OCI-LY3 (cell line): ENCODE measurements around the gene CTNNBL1.

Experiments used
- H2AFZ ChIP-seq: fragments of 200-600, 300-600 bp; shearing (Covaris generic); 2 replicates; pipeline ENCODE4 v1.6.0; 2014; ENCODE audit warnings: antibody characterized with exemption, low read depth, low read length
- H3K27ac ChIP-seq: fragments of 200-600, 300-600 bp; sonication (generic); 2 replicates; pipeline ENCODE4 v1.5.1; 2014; ENCODE audit warnings: mild to moderate bottlenecking, low read length, moderate library complexity, mixed read lengths
- H3K27me3 ChIP-seq: fragments of 200-600, 300-600 bp; sonication (generic); 2 replicates; pipeline ENCODE4 v1.6.1; 2014; ENCODE audit warnings: low read depth, low read length, mixed read lengths
- H3K36me3 ChIP-seq: fragments of 200-600, 300-600 bp; sonication (generic); replicated peaks from 2 replicates; pipeline ENCODE3; 2014; ENCODE audit warnings: low read depth, low read length, mixed read lengths
- H3K4me1 ChIP-seq: fragments of 300-600, 200-600 bp; sonication (generic); 2 replicates; pipeline ENCODE4 v1.6.1; 2014; ENCODE audit warnings: low read length, mixed read lengths
- H3K4me2 ChIP-seq: fragments of 200-600, 300-600 bp; sonication (generic); 2 replicates; pipeline ENCODE4 v1.6.1; 2014; ENCODE audit warnings: low read length, mixed read lengths
- H3K4me3 ChIP-seq: fragments of 300-600, 200-600 bp; sonication (generic); 2 replicates; pipeline ENCODE4 v1.5.1; 2014; ENCODE audit warnings: antibody characterized with exemption, mild to moderate bottlenecking, low read length, moderate library complexity
- H3K79me2 ChIP-seq: fragments of 300-600, 200-600 bp; shearing (Covaris generic); 2 replicates; pipeline ENCODE4 v1.6.1; 2014; ENCODE audit warnings: mild to moderate bottlenecking, low read length, mixed read lengths
- H3K9ac ChIP-seq: fragments of 300-600, 200-600 bp; shearing (Covaris generic); 2 replicates; pipeline ENCODE4 v1.6.0; 2014; ENCODE audit warnings: mild to moderate bottlenecking, low read length, moderate library complexity
- H3K9me3 ChIP-seq: fragments of 200-600, 300-600 bp; shearing (Covaris generic); 2 replicates; pipeline ENCODE4 v1.6.1; 2014; ENCODE audit warnings: low read length, mixed read lengths; ENCODE audit not compliant: insufficient read depth
- H4K20me1 ChIP-seq: fragments of 200-600, 300-600 bp; sonication (generic); 2 replicates; pipeline ENCODE4 v1.6.1; 2016; ENCODE audit warnings: low read length, mixed read lengths; ENCODE audit not compliant: insufficient read depth
- EZH2phosphoT487 ChIP-seq: fragments of 200-600 bp; shearing (Covaris generic); IDR thresholded peaks from 2 replicates; pipeline ENCODE4 v1.6.1; 2018; ENCODE audit warnings: antibody characterized with exemption, mixed run types, low read depth
- TF ChIP-seq, protein P1 (sequence below): fragments of 200-600, 300-600 bp; sonication (generic); IDR thresholded peaks from 2 replicates; pipeline ENCODE4 v1.5.1; 2014; ENCODE audit warnings: antibody characterized with exemption, low read length, low read depth

The CTNNBL1 gene

DNA sequence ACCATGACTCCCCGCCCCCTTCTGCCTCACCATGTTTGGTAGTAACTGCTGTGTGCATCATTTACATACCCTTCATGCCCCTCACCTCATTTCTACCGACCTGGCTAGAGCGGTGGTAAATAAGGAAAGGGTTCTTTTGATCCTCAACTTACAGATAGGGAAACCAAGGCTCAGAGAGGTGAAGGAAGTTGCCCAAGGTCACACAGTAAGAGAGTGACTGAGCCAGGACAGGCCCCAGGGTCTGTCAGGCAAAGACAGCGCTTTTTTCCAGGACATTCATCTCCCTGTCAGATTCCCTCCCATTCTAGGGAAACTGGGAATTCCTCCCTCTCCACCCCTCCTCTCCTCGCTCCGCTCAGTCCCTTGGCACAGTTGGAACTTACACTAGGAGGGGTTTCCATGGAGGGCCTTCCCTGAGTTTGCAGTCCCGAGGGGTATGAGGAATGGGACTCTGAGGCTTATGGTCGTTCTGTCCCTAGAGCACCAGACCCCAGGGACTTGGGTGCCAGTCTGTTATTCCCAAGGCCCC is 211.1 kb downstream of the CTNNBL1 start:
- H3K79me2 ChIP-seq, result no peaks in the 10 kb centered on the region
- TF ChIP-seq EZH2phosphoT487, result no peak
- TF ChIP-seq, protein P1, sequence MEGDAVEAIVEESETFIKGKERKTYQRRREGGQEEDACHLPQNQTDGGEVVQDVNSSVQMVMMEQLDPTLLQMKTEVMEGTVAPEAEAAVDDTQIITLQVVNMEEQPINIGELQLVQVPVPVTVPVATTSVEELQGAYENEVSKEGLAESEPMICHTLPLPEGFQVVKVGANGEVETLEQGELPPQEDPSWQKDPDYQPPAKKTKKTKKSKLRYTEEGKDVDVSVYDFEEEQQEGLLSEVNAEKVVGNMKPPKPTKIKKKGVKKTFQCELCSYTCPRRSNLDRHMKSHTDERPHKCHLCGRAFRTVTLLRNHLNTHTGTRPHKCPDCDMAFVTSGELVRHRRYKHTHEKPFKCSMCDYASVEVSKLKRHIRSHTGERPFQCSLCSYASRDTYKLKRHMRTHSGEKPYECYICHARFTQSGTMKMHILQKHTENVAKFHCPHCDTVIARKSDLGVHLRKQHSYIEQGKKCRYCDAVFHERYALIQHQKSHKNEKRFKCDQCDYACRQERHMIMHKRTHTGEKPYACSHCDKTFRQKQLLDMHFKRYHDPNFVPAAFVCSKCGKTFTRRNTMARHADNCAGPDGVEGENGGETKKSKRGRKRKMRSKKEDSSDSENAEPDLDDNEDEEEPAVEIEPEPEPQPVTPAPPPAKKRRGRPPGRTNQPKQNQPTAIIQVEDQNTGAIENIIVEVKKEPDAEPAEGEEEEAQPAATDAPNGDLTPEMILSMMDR, result no peak
- H4K20me1 ChIP-seq, result no peaks in the 10 kb centered on the region
- H3K9ac ChIP-seq, result no peak overlapping the region
- no peak overlapping the region for H3K27ac ChIP-seq
- H3K36me3 ChIP-seq, result no peaks in the 10 kb centered on the region
- H3K4me1 ChIP-seq, result no peaks in the 10 kb centered on the region; the same call in 1 of the 2 replicates
- H2AFZ ChIP-seq, result no peak overlapping the region
- no peak overlapping the region for H3K4me2 ChIP-seq
- H3K27me3 ChIP-seq, result 0 out of 2 replicates have a peak, but pooled peaks cover 4% of the 10 kb centered on the region
- H3K4me3 ChIP-seq, result no peak overlapping the region
- H3K9me3 ChIP-seq, result no peaks in the 10 kb centered on the region

DNA sequence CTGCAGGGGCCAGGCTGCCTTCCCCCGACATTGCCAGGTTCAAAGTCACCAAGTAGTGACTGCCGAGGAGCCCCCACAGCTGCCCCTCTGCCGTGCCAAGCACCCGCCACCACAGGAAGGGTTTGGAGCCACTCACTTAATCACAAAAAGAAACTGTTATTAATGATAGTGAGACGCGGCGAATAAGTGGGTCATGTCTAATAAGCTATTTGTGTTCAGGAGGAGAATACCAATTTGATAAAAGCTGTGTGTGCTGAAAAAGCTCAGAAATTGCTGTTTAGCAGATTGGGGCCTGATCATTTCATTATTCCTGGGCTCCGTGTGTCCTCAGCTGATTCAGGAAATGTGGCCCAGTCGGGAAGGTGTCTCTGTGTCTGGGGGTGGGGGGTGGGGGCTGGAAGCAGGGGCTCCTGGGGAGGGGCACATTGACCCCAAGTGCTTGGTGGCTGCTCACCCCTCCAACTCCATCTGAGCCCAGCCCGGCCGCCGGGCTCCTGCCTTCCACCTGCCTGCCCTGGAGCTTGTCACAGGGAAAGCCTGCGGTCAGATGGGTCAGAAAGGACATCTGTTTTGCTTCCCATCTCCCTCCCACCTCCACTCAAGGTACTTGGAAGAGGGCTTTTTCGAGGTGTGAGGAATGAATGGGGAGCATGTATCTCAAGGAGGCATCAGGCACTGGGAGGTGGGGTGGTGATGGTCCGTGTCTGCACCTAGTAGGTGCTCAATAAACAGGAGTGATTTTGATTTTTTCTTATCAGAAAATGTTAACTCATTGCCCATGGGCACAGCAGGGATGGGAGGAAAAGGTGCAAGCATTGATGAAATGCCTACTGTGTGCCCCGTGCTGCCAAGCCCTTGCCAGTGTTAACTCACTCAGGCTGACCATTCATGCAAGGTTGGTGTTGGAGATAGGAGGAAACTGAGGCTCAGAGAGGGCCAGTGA is 212.1 kb downstream of the CTNNBL1 start:
- H3K9ac ChIP-seq, result no peak overlapping the region
- H3K27me3 ChIP-seq, result no peaks in the 10 kb centered on the region
- H3K4me2 ChIP-seq, result no peak overlapping the region

DNA sequence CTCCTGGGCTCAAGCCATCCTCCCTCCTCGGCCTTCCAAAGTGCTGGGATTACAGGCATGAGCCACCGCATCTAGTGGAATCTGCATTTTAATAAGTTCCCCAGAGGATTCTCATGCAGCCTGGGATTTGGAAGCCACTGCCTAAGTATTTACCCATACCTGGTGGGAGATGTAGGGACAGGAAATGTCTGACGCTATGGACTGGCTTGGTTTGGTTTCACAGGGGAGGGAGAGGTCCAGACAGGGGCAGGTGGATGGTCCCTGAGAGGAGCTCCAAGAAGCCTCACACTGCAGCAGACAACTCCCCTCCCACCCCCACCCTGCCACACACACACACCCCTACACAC is 213.5 kb downstream of the CTNNBL1 start:
- Histone ChIP-seq H3K4me3 (no peak overlapping the region), H3K4me1 (peaks cover 11% of the 10 kb centered on the region), H3K27ac (no peak overlapping the region), H3K27me3 (no peaks in the 10 kb centered on the region), H2AFZ (no peak overlapping the region), H4K20me1 (no peaks in the 10 kb centered on the region), H3K79me2 (no peaks in the 10 kb centered on the region), H3K4me2 (no peak overlapping the region), H3K36me3 (no peaks in the 10 kb centered on the region), H3K9me3 (no peaks in the 10 kb centered on the region), H3K9ac (no peak overlapping the region)
- TF ChIP-seq EZH2phosphoT487, result no peak
- TF ChIP-seq, protein P1, result no peak

More for the DNA sequence above, 212.1 kb downstream of the CTNNBL1 start:
- Histone ChIP-seq H4K20me1 (no peaks in the 10 kb centered on the region), H3K36me3 (no peaks in the 10 kb centered on the region), H3K27ac (no peak overlapping the region), H3K4me3 (no peak overlapping the region), H3K4me1 (no peaks in the 10 kb centered on the region; the same call in 1 of the 2 replicates), H3K79me2 (no peaks in the 10 kb centered on the region), H2AFZ (no peak overlapping the region), H3K9me3 (no peaks in the 10 kb centered on the region)
- TF ChIP-seq, protein P1, result no peak
- no peak for TF ChIP-seq EZH2phosphoT487

DNA sequence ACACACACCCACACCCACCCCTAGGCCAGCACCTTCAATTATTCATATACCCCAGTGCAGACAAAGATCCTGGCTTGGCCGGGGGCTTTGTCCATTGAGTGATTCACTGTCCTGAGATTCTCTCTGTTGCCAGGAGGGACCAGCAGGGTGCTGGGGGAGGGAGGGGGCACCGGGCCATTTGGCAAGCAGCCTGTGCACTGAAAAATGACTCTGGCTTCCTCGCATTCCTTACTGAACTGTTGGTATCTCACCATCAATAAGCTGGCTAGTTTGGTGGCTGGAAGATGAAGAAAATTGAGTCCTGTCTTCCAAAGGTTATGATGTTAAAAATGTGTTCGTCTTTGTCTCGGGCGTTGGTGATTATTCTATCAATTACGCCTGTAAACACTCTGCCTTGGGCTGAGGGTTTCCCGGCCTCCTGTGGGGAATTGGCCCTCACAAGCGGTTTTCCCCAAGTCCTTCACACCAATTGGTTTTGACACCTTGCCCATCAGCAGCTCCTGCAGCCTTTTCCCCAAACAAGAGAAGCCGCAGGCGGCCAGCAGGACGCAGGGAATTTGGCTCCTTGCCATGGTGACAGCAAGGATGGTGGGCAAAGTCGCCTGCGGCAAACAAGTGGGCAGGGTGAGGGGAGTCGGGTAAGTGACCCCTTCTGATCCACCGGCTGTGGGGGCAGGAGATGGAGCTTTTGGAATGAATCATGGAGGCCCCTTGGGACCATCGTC is 214.0 kb downstream of the CTNNBL1 start:
- Histone ChIP-seq H3K36me3 (no peaks in the 10 kb centered on the region), H3K4me1 (peaks cover 16% of the 10 kb centered on the region), H3K4me3 (no peak overlapping the region), H3K27ac (no peak overlapping the region), H2AFZ (no peak overlapping the region), H4K20me1 (no peaks in the 10 kb centered on the region), H3K9me3 (no peaks in the 10 kb centered on the region), H3K4me2 (no peak overlapping the region), H3K79me2 (no peaks in the 10 kb centered on the region), H3K9ac (no peak overlapping the region), H3K27me3 (no peaks in the 10 kb centered on the region)
- TF ChIP-seq, protein P1, result no peak
- no peak for TF ChIP-seq EZH2phosphoT487
